Myocyte (in vitro differentiated cells): ENCODE data around the gene DYRK3. TPM values are rescaled to one million over a fixed set of nuclear protein-coding genes. Genes with fewer than 3 reads are reported as not detected.
"Not testable (repeated sequence)": the region's sequence is repeated elsewhere in the genome, so short reads cannot be mapped to it uniquely, and the experiment has no call there.

Source experiments
- DNase-seq: peaks from one replicate; pipeline ENCODE4 v3.0.0-alpha.2; 2012; ENCODE audit warnings: low read depth
- total RNA-seq: library from RNA; depleted of rRNA; stranded (reverse); fragments of >200 nt; gene quantifications from 2 replicates; pipeline ENCODE4 v1.2.3, GENCODE V29; 2014

DYRK3 gene
- total RNA-seq, 1 donor from 2014 or later = 11.5 TPM

DNA sequence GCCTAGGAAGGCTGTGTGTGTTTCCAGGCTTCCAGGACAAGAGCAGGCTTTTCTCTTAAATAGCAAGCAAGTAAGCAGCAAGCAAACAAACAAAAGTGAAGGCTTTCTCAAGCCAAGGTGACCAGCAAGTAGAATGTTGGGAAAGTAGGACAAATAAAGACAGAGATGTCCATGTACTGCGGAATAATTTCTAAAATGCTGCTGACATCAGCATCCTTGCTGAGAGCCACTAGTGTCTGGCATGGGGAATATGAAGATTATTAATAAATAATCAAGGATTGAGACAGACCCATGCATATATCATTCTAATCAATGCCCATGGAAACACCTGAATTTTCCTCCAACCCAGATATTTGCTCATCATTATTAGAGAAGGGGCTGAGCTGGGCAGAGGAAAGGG is 6.4 kb upstream of the DYRK3 start:
- DNase-seq = no peak

DNA sequence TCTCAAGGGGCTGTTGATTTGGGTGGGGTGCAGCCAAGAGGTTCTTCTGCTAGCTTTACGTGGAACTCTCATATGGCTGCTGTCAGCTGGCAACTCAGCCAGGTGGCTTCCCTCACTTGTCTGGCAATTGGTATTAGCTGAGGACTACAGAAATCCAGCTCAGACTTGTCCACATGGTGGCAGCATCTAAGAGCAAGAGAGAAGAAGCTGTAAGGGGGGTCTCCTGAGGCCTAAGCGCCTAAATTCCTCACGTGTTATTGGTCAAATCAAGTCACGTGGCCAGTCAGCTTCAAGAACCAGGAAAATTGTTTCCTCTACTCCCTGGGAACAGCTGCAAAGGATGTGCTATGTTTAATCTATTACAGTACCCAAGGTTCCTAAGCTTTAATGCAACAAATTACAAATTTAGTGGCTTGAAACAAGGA is 4.2 kb upstream of the DYRK3 start:
- peak; percentile 92 for DNase-seq

DNA sequence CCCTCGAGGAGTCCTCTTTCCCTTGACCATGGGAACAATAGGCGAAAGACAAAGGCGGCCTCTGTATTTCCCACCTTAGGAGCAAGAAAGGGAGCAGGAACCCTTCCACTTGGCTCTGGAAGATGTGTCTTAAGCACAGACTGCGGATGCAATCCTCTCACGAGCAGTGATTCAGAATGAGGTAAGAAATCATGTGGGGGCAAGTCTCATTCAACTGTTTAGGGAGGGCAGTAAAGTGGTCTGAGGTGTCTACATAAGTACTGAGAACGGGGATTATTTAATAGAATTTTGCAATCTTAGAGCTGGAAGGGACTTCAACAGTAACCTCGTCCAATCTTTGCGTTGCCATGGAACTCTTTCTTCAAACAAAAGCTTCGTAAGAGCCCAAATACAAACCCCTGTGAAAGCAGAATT is 1.6 kb upstream of the DYRK3 start:
- peak; percentile 61 for DNase-seq

DNA sequence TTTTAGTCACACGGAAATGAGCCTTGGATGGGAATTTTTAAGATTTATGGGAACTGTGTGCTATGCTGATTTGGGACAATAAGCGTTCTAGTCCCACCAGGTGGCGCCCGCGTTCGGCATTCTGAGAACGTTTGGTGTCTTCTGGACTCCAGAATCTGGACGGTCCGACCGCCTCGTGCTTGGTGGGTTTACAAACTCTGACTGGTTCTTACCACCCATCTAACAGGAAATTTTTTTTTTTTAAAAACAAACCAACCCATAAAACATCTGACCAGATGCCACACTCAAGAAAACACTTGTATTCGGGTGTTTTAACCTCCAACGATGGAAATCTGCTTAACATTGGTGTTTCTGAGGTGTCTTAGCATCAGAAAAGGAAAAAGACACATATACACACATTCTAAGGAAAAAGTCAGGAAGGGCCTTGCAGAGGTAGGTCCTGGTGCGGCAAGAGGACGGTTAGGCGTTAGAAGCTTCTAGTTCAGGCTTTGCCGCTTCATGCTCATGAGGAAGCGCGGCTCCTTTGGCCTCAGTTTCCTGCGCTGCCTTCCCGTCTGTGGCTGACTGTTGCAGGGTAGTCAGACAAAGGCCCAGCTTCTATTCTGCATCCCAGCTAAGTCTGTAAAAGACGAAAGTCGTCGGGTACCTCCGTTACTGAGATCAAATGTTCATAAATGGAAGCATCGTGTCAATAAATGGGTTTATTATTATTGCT is 814 bp upstream of the DYRK3 start:
- peak; percentile 96 for DNase-seq

DNA sequence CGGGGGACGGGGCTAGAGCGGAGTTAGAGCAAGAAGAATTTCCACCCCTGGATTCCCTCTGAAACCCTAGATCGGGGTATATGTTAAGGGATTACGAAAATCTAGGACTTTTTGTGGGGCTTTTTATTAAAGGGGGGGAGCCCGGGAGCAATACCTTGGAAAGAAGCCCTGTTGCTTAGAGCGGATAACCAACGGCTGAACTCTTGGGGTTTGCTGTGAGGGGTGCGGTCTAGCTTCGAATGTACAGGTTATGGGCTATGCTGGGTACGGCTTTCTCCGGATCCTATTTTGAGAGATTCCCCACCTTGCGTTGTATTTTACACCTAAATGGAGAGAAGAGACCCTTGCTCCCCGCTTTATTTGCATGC is 626 bp downstream of the DYRK3 start:
- DNase-seq = no peak

DNA sequence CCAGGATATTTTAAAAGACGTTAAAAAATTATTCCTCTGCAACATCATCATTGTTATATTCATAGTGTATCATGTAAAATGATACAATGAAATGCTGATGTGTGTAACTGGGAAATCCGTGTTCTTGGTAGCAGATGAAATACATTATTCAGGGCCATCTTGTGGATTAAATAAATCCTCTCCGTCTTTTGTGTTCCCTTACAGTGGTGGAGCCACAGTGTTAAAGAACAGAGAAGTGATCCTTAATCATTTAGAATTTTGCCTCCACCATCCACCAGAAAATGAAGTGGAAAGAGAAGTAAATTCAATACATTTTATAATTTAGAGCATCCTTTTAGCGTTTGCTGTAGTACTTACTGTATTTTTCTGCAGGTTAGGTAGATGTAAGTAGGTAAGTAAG is 1.3 kb downstream of the DYRK3 start:
- peak; percentile 1 for DNase-seq

DNA sequence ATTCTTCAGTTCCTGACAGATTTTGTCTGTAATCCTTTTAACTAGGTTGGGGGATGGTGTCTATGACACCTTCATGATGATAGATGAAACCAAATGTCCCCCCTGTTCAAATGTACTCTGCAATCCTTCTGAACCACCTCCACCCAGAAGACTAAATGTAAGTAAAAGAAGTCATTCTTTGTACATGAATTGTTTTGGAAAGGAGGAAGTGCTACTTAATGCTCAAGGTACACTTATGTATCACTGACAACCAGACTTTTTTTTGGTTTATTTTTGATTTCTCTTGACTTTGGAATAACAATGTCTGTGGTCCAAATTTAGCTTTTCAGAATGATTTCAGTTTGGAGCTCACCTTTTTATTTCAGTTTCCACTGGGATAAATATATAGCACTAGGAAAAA is 2.3 kb downstream of the DYRK3 start:
- DNase-seq = no peak

DNA sequence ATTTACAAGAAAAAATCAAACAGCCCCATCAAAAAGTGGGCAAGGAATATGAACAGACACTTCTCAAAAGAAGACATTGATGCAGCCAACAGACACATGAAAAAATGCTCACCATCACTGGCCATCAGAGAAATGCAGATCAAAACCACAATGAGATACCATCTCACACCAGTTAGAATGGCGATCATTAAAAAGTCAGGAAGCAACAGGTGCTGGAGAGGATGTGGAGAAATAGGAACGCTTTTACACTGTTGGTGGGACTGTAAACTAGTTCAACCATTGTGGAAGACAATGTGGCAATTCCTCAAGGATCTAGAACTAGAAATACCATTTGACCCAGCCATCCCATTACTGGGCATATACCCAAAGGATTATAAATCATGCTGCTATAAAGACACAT is 6.7 kb downstream of the DYRK3 start:
- DNase-seq = not testable (repeated sequence)

DNA sequence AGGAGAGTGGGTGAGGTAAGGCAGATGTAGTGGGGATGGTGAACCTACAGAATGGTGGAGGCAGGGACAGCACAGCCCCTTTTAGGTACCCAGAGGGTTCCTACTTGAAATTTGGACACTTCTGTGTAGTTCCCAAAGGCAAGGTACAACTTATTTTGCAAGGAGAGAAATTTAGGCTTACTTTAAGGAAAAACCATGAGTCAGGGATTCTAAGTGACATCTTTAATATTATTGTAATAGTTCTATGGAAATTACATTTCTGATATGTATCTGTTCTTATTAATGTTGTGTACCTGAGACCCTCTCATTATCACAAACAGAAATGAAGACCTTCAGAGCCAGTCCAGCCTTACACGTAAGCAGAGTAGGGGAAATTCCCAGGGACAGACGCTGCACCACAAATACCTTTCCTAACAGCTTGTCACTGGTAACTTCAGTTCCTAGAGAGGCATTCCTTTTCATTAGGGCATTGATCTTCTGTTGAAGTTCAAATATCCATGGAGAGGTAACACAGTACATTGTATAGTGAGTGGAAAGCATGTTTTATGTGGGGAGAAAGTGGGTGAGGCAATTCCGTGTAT is 7.9 kb downstream of the DYRK3 start:
- DNase-seq = no peak

DNA sequence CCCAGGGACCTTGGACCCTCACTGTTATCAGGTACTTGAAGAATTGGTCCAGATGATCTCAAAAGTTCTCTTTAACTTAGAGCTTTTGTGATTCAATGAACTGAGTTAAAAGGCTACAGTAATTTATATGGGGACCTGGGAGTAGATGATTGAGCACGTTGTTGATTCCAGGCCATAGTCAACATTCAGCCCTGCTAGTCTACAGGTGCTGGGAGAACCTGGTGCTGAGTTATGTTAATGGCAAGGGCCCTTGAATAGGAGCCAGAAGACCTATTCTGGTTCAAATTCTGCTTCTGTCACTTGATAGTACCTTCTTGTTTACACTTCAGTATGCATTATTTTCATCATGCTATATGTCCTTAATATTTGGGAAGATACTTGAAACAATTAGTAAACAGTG is 11.2 kb downstream of the DYRK3 start:
- no peak for DNase-seq

DNA sequence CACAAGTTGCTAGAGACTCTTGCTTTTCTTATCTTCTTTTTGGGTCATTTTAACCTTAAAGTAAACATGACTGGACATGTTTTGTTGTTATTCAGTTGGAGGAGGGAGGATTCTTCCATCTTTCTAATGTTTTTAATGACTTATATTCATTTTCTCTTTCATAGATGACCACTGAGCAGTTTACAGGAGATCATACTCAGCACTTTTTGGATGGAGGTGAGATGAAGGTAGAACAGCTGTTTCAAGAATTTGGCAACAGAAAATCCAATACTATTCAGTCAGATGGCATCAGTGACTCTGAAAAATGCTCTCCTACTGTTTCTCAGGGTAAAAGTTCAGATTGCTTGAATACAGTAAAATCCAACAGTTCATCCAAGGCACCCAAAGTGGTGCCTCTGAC is 11.9 kb downstream of the DYRK3 start:
- DNase-seq = no peak

DNA sequence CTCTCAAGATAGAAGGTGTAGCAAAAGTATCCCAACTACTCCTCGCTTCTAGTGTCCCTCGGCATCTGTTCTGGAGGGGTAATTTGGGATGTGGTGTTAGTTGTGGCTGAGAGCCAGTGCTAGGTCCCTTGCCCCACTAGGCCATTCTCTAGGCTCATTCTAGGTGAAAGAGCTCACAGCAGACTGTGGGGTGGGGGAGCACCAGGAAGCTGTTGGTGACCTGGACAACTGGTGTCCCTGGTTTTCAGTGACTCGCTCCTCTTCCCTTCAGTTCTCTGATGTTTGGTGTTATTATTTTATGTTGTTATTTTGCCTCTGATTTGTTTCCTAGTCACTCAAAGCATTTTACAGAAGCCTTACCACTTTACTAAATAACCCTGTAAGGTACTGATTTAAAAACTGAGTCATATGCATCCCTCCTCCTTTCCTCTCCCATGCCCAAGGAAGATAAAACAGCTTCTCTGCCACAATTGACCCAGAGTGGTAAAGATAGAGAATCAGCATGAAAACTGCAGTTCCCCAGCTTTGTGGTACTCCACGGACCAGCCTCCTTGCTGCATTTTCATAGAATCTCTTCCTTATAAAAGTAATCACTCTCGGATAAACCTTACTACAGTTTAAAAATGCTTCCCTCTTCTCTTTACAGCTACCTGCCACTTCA is 14.1 kb downstream of the DYRK3 start:
- peak; percentile 4 for DNase-seq

DNA sequence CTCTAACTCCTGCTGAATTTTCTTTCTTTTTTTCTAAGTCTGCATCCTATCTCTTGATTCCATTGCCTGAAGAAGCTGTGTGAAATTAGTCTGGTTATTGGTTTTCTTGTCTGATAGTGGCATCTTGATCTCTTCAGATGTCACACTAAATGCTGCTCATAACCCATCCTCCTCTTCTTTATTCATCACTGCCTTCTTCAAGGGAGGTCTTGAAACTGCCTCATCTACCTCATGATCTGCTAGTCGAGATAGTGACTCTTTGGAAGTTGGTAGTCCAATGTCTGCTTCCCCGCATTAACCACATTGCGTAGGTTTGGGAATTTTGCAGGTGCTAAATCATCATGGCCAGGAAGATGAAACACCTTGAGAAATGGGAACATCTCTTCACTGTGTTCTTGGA is 15.7 kb downstream of the DYRK3 start:
- DNase-seq = no peak

DNA sequence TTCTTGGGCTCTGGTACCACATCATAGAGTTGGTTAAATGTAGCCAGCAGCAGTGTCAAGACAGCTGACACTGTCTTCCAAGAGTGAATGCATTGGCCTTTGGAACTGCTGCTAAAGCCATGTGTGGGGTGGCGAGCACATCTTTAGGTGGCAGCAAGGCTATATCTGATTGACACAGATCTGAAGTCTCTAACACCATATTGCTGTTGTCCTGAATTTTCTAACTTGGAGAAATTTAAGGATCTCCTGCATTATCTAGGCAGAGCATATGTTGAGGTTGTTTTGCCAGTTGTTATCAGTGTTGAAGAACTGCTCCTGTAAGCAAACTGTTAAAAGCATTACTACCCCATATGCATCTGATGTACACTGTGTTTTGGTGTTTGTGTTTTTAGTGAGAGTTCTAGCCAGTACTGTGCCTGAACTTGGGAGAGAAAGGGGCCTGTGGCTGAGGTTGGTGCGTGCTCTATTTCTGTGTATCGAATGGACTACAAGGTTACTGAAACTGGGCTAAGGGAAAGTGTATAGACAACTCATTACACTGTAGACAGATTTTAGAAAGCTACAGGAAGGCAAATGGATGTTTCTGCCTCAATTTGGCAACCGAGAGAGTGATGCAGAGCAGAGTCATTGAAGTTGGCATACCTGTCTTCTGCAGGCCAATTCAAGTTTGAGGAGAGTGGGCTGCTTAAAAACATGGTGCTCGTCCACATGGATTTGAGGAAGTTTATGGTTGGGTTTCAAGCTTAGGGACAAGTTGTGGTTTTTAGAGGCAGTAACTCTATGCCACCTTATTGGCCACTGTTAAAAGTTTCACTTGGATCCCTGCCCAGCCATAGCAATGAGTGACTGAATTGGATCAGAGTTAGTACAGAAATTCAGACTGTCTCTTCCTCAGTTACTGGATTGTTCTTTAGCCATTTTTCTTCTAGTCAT is 16.9 kb downstream of the DYRK3 start:
- peak; percentile 38 for DNase-seq

DNA sequence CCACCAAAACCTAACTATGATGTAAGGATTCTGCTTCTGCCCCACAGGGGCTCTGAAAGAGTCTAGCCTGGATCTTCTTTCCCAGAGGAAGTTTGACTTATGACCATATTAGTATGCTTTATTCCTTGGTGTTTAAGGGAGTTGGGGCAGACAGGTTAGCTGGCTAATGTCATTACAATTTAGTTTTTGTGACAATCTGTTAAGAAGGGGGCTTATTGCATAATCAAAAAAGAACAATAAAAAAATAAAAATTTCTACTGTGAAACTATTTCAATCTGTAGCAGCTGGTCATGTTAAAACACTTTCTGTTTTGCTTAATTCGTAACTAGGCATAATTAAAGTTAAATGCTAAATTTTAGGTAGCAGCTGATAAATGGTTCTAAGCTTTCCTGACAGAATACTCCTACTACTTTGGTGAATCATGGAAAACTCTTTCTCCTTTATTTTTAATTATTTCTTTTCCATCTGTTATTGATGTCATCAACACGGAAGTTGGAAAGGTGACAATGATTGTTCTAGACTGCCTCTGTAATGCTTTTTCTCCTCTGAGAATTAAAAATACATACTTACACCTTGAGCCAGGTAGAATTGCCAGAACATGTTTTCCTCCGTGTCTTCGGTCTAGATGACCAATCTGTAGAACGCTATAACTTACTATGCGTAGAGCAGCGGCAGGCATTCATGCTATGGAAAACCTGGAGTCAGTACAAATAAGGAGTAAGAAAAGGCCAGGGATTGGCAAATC is 18.6 kb downstream of the DYRK3 start:
- DNase-seq = no peak

DNA sequence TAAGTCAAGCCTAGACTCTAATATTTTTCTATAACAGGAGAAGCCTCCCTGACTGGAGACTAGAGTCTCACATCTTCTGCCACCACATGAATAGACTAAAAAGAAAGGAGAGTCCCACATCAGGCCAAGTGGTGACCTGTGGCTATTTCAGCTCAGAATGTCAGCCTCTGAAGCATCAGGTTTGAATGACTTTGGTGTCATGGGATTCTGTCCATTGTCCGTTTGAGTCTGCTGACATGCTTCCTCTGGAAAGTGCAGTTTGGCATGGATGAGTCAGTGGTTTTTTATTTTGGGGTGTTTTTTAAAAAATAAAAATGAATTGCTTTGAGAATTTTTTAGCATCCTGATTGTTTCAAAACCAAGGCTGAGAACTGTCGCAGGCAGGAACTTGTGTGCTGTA is 19.5 kb downstream of the DYRK3 start:
- DNase-seq = no peak

DNA sequence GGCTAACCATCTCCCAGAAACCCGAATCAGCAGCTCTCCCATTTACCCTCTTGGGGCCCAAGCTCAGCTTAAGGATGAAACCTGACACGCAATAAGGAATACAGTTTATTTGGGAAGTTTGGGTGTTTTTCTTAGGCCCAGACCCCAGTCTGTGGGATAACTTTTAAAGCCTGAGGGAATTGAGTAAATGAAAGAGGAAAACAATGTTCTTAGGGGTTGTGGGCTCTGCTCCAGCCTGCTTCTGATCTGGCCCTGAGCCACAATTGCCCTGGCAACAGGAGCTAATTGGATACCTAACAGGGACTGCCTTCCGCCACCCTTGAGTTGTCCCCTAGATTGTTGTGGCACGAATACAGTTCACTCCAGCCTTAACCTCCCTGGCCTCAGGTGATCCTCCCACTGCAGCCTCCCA is 20.1 kb downstream of the DYRK3 start:
- DNase-seq = no peak

DNA sequence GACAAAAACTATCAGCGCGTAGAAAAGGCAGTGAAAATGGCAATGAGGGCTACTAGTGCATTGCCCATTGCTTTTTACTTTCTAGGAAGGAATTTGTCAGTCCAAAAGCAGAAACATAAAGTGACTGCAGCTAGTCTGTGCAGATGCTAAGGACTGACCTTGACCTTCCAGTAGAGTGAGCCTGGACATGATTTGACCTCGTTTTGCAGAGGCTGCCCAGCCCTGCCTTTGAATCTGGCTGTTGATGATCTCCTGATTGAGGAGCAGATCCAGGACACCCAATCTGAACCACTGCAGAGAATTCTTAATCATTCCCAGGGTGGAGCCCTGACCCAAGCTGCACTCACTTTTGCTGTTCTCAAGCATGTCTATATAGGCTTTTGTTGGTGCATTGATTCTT is 21.6 kb downstream of the DYRK3 start:
- no peak for DNase-seq

DNA sequence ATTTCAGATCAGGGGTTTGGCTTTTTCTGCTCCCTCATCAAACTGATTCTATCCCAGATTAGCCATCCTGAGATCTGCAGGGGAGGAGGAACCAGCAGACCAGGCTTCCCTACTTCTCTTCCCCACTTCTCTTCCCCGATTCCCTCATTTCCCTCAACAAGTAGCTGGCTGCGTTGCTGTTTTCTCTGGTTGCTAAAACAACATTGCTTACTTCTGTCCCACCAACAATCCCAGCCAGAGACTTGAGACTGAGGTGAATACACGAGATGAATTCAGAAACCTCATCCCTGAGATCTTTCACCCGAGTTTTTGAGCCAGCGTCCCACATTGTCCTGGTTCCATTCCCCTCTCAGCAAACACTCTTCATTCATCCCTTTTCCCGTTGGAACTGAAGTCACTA is 22.4 kb downstream of the DYRK3 start:
- no peak for DNase-seq

DNA sequence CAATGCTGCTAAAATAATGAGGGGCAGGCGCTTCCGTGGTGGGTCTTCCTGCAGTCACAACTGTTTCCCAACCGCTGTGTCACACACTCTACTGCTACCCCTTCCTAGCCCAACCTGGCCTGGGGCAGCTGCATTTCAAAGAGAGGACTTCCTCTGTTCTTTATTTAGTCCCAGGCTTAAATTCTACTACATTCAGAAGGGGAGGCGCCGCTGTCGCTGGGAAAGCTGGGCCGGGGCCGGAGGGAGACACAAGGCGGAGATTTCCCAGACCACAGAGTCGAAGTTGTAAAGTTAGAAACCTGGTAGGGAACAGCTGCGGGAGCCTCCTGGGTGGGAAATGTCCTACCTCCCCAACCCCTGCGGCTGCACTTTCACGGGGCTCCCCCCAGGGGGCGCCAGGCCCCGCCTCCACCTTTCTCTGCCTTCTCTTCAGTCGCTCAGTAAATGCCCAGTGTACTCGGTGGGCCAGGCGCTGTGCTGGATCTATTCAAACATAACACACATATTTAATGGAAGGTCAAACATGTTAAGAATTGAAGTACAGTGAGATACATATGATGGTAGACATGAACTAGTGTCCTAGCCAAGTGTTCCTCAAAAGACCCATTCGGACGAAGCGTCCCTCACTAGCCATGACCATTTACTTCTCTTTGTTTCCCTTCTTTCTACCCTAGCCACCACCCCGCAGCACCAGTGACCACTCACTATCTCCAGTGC is 23.1 kb downstream of the DYRK3 start:
- DNase-seq = peak; percentile 95

DNA sequence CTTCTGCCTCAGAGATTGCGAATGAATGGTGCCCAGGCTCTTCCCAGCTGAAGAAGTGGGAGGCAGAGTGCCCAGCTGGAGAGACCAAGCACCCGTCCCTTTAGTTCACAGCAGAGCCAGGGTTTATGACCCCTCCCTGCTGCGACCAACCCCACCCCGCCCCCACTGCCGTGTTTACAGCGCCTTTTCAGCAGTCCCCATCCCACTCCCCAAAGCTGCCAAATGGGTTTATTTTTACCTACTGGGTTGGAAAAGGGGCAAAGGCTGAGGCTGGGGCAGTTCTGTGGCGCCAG is 23.6 kb downstream of the DYRK3 start:
- DNase-seq = no peak
